Skeletal muscle cell (primary cell): ENCODE measurements around the gene FIGN.
A peak's percentile ranks its signal among the peaks of the same experiment; 100 is the strongest.

ENCODE experiments used
- DNase-seq: peaks from one replicate; pipeline ENCODE4 v3.0.0-alpha.2; 2010; ENCODE audit warnings: low read depth
- H3K4me3 ChIP-seq: 2 replicates; pipeline ENCODE4 v1.5.1; 2011; ENCODE audit warnings: low read depth, mild to moderate bottlenecking, control low read depth, low read length, moderate library complexity

FIGN gene

GRCh38 chr2:163637871-163638270 lies 97.9 kb downstream of the FIGN start:
- H3K4me3 ChIP-seq = no peak overlapping the region
- no peak for DNase-seq

GRCh38 chr2:163633291-163633690 lies 102.5 kb downstream of the FIGN start:
- no peak overlapping the region for H3K4me3 ChIP-seq
- no peak for DNase-seq

GRCh38 chr2:163630836-163631235 lies 105.0 kb downstream of the FIGN start:
- no peak for DNase-seq

GRCh38 chr2:163626639-163627109 lies 109.1 kb downstream of the FIGN start:
- no peak overlapping the region for H3K4me3 ChIP-seq
- no peak for DNase-seq

More at GRCh38 chr2:163630836-163631235, 105.0 kb downstream of the FIGN start:
- no peak overlapping the region for H3K4me3 ChIP-seq

GRCh38 chr2:163626208-163626607 lies 109.6 kb downstream of the FIGN start:
- H3K4me3 ChIP-seq = no peak overlapping the region
- DNase-seq = no peak

- no peak overlapping the region for H3K4me3 ChIP-seq
Measured at GRCh38 chr2:163625632-163626031, 110.2 kb downstream of the FIGN start.

GRCh38 chr2:163621445-163622004 lies 114.3 kb downstream of the FIGN start:
- DNase-seq = no peak
- no peak overlapping the region for H3K4me3 ChIP-seq

More at GRCh38 chr2:163625632-163626031, 110.2 kb downstream of the FIGN start:
- no peak for DNase-seq

- no peak overlapping the region for H3K4me3 ChIP-seq
- DNase-seq = no peak
Measured at GRCh38 chr2:163617517-163617916, 118.3 kb downstream of the FIGN start.

GRCh38 chr2:163613266-163613731 lies 122.5 kb downstream of the FIGN start:
- H3K4me3 ChIP-seq = no peak overlapping the region
- DNase-seq = no peak

GRCh38 chr2:163612332-163612731 lies 123.5 kb downstream of the FIGN start:
- no peak for DNase-seq
- H3K4me3 ChIP-seq = no peak overlapping the region

GRCh38 chr2:163611557-163611906 lies 124.3 kb downstream of the FIGN start:
- DNase-seq = no peak

GRCh38 chr2:163610817-163611556 lies 124.8 kb downstream of the FIGN start:
- DNase-seq = no peak
- H3K4me3 ChIP-seq = no peak overlapping the region

More at GRCh38 chr2:163611557-163611906, 124.3 kb downstream of the FIGN start:
- no peak overlapping the region for H3K4me3 ChIP-seq

GRCh38 chr2:163607630-163608029 lies 128.2 kb downstream of the FIGN start:
- DNase-seq = no peak

GRCh38 chr2:163606878-163607277 lies 128.9 kb downstream of the FIGN start:
- DNase-seq = no peak
- no peak overlapping the region for H3K4me3 ChIP-seq

More at GRCh38 chr2:163607630-163608029, 128.2 kb downstream of the FIGN start:
- H3K4me3 ChIP-seq = no peak overlapping the region

- no peak for DNase-seq
- no peak overlapping the region for H3K4me3 ChIP-seq
Measured at GRCh38 chr2:163605779-163606178, 130.0 kb downstream of the FIGN start.

- no peak overlapping the region for H3K4me3 ChIP-seq
- peak; percentile 33 for DNase-seq
Measured at GRCh38 chr2:163604941-163605555, 130.8 kb downstream of the FIGN start.

- no peak overlapping the region for H3K4me3 ChIP-seq
Measured at GRCh38 chr2:163602196-163602595, 133.6 kb downstream of the FIGN start.

GRCh38 chr2:163601377-163601776 lies 134.4 kb downstream of the FIGN start:
- DNase-seq = no peak
- no peak overlapping the region for H3K4me3 ChIP-seq

More at GRCh38 chr2:163602196-163602595, 133.6 kb downstream of the FIGN start:
- no peak for DNase-seq

- DNase-seq = no peak
- H3K4me3 ChIP-seq = no peak overlapping the region
Measured at GRCh38 chr2:163600801-163601200, 135.0 kb downstream of the FIGN start.

- H3K4me3 ChIP-seq = no peak overlapping the region
- no peak for DNase-seq
Measured at GRCh38 chr2:163595028-163595427, 140.8 kb downstream of the FIGN start.
